ENCODE measurements around the gene GAS2. TPM values are rescaled to one million over a fixed set of nuclear protein-coding genes. Genes with fewer than 3 reads are reported as not detected.

The GAS2 gene
- total RNA-seq, 4 donors from 2014 or later, result 1.1 to 2.9 (median 2.6) TPM

- in situ Hi-C loops (cut with MboI; ENCODE audit: low sequenced_read_pairs in 4 of 4), result no loop called here
- no peak overlapping the region for H3K4me3 ChIP-seq
- intact Hi-C loops (cut with DNase I; ENCODE audit: low total_unique reads), result no loop called here
- H3K9me3 ChIP-seq, result no peaks in the 10 kb centered on the region
- ATAC-seq (no peak), DNase-seq (no peak)
- H3K4me1 ChIP-seq, result peaks cover 10 to 18% of the 10 kb centered on the region in 2 donors
- H3K27ac ChIP-seq, result peak overlapping the region in 2 of 4 donors; percentile 32 to 35
- TF ChIP-seq CTCF (IDR thresholded peaks at IDR 0.05 in 4 of 5, conservative IDR thresholded peaks at IDR 0.05 in 1 of 5) (no peak), POLR2A (IDR thresholded peaks at IDR 0.05) (no peak)
- H3K36me3 ChIP-seq, result no peaks in the 10 kb centered on the region
- H3K27me3 ChIP-seq, result no peaks in the 10 kb centered on the region
Measured at GRCh38 chr11:22702031-22702430, 35.6 kb downstream of the GAS2 start.

DNA sequence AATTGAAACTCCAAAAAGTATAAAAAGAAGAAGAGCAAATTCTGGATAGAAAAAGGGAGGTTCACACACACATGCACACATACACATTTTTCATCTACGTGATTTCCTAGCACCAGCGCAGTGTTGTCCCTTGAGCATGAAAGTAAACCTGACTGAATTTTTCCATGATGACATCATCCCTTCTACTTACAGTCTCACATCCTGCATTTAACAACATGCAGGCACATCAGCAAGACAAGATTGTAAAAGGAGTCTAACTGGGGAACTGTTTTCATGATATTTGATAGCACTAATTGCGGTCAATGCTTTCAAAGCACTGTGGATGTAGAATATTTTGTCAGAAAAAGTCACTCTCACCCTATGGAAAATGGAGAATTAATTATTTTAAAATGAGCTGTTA lies 36.6 kb downstream of the GAS2 start:
- H3K4me3 ChIP-seq, result peak overlapping the region in 1 of 4 donors; percentile 8
- H3K4me1 ChIP-seq, result peaks cover 10 to 18% of the 10 kb centered on the region in 2 donors
- no peaks in the 10 kb centered on the region for H3K9me3 ChIP-seq
- DNase-seq, result no peak
- peak; percentile 76 to 91 for ATAC-seq
- in situ Hi-C loops (cut with MboI; ENCODE audit: low sequenced_read_pairs in 4 of 4), result no loop called here
- no peaks in the 10 kb centered on the region for H3K27me3 ChIP-seq
- peak overlapping the region in 3 of 4 donors; percentile 32 to 41 (median 35) for H3K27ac ChIP-seq
- intact Hi-C loops (cut with DNase I; ENCODE audit: low total_unique reads), result no loop called here
- H3K36me3 ChIP-seq, result no peaks in the 10 kb centered on the region
- TF ChIP-seq CTCF (IDR thresholded peaks at IDR 0.05 in 4 of 5, conservative IDR thresholded peaks at IDR 0.05 in 1 of 5) (no peak), POLR2A (IDR thresholded peaks at IDR 0.05) (no peak)

DNA sequence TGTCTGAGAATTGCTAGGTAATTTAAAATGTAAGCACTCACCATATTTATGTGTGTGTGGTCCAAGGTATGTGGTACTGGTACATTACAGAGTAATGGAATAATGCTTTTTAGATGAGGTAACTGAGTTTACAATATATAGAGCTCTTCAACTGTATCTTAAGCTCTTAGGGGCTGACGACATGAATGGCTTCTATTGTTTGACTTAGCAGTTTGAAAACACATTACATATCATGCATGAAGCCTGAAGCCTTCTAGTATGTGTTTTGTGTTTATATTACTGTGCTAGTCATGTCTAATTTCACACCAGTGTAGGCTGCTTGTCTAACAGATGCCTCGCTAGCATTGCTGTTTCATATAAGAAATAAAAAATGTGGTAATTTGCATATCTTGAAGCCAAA lies 37.2 kb downstream of the GAS2 start:
- Histone ChIP-seq H3K27me3 (no peaks in the 10 kb centered on the region), H3K36me3 (no peaks in the 10 kb centered on the region), H3K27ac (peak overlapping the region in 2 of 4 donors; percentile 14 to 32), H3K9me3 (no peaks in the 10 kb centered on the region), H3K4me3 (no peak overlapping the region), H3K4me1 (peaks cover 10 to 18% of the 10 kb centered on the region in 2 donors)
- DNase-seq (no peak), ATAC-seq (no peak)
- in situ Hi-C loops (cut with MboI; ENCODE audit: low sequenced_read_pairs in 4 of 4), result no loop called here
- intact Hi-C loops (cut with DNase I; ENCODE audit: low total_unique reads), result no loop called here
- no peak for TF ChIP-seq POLR2A (IDR thresholded peaks at IDR 0.05)
- no peak for TF ChIP-seq CTCF (IDR thresholded peaks at IDR 0.05 in 4 of 5, conservative IDR thresholded peaks at IDR 0.05 in 1 of 5)

DNA sequence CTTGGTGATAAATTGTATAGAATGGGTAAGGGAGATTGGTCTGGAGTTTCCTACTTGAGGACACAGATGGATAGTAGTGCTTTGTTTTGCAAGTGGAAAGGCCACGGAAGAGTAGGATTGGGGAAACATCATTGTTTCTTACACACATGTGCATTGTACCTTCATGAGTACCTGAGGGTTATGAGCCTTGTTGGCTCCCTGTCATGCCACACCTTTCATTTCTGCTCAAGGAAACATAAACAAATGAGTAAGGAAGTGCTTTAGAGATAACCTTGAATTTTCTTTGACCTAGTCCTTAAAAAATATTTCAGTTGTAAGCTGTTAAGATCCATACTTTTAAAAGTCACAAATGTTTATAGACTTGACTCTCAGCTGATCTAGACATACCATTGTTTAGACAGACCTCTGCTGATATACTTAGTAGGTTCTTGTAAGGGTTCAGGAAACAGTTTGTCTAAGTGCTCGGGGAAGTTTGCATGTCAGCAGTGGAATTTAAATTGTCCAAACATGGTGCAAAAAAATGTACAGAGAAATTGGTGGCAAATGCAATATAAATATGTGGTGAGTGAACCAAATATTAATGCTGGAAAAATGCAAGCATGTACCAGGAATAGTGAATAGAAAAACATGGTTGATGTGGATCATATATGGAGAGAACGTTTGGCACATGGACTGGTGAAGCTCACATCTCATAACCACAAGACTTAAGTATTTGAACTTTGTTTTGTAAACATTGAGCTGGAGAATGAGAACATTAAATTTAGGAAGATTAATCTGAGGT lies 40.9 kb downstream of the GAS2 start:
- in situ Hi-C loops (cut with MboI; ENCODE audit: low sequenced_read_pairs in 4 of 4) (no loop called here), intact Hi-C loops (cut with DNase I; ENCODE audit: low total_unique reads) (no loop called here)
- peaks cover 7 to 18% of the 10 kb centered on the region in 2 donors for H3K4me1 ChIP-seq
- TF ChIP-seq POLR2A (IDR thresholded peaks at IDR 0.05) (no peak), CTCF (IDR thresholded peaks at IDR 0.05 in 4 of 5, conservative IDR thresholded peaks at IDR 0.05 in 1 of 5) (no peak)
- ATAC-seq (no peak), DNase-seq (no peak)
- no peaks in the 10 kb centered on the region for H3K27me3 ChIP-seq
- H3K27ac ChIP-seq, result no peak overlapping the region
- H3K36me3 ChIP-seq, result no peaks in the 10 kb centered on the region
- H3K4me3 ChIP-seq, result no peak overlapping the region
- H3K9me3 ChIP-seq, result no peaks in the 10 kb centered on the region
